HFF-Myc (cell line): ENCODE measurements around the gene KCND3.

Experiments used
- DNase-seq: peaks from one replicate; pipeline ENCODE4 v3.0.0-alpha.2; 2011; ENCODE audit warnings: low read depth; ENCODE audit errors: extremely low read depth
- H3K4me3 ChIP-seq: replicated peaks from 2 replicates; pipeline ENCODE4 v1.5.1; 2011; ENCODE audit warnings: low read depth, mild to moderate bottlenecking, control low read depth, low read length
- CTCF ChIP-seq: IDR thresholded peaks from 2 replicates; pipeline ENCODE4 v1.5.1; 2012; ENCODE audit warnings: mild to moderate bottlenecking, low read depth, low read length, control low read depth; ENCODE audit errors: missing control alignments

The KCND3 gene

DNA sequence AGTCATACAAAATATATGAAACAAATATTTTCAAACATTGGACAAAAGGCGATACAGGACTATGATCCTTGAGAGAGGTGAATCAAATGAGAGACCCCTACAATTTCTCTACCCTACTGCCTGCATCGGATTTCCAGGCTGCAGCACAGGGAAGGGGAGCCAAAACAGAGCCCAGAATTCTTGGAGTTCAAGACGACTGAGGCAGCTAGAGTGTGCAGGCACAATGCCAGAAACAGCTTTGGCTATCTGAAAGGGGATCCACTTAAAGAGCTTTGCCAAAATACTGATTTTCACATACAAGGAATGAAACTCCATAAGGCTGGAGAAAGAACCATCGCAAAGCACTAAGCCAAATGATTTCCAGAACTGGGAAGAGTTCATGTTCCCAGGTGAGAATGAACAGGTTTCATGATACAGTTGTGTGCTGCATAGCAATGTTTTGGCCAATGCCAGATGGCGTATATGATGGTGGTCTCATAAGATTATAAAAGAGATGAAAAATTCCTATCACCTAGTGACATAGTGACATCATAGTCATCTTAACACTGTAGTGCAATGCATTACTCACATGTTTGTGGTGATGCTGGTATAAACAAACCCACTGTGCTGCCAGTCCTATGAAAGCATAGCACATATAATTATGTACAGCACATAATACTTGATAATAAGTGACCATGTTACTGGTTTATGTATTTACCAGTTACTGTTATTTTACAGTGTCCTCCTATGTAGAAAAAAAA lies 77.5 kb downstream of the KCND3 start:
- no peak for DNase-seq
- no peak for TF ChIP-seq CTCF

GRCh38 chr1:111911061-111911460 lies 78.4 kb downstream of the KCND3 start:
- no peak for TF ChIP-seq CTCF
- no peak overlapping the region for H3K4me3 ChIP-seq
- DNase-seq = no peak

More for the DNA sequence above, 77.5 kb downstream of the KCND3 start:
- no peak overlapping the region for H3K4me3 ChIP-seq

DNA sequence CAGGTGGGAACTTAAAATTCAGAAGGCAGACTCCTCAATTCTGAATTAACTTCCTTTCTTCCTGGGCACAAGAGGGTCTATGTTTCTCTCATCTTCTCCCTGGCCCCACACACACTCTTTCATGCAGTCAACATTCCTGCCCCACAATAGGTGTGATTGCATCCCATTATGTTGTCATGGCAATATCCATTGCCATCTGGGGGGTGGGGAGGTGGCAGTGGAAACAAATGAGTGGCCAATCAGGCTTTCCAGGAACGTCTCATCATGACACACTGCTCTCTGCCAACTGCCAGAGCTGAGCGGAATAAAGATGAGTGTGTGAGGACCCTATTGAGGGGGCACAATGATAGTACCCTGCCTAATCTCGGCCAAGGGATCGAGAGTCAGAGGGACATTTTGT lies 80.4 kb downstream of the KCND3 start:
- DNase-seq = no peak
- H3K4me3 ChIP-seq = no peak overlapping the region
- TF ChIP-seq CTCF = no peak

- no peak for TF ChIP-seq CTCF
- DNase-seq = no peak
- no peak overlapping the region for H3K4me3 ChIP-seq
Measured at GRCh38 chr1:111908011-111908621, 81.4 kb downstream of the KCND3 start.

DNA sequence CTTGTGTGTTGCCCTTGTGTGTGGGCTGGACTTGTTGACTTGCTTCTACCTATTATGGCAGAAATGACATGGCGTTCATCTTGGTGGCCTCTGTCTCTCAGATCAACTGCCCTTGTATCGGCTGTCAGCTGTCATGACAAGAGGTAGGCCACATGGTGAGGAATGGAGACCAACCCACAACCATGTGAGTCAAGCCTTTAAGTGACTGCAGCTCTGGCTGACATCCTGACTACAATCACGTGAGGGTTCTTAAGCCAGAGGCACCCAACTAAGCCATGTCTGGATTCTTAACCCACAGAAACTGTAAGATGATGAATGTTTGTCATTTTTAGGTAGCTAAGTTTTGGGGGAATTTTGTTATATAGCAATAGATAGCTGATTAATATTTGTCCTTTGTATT lies 82.1 kb downstream of the KCND3 start:
- no peak for TF ChIP-seq CTCF
- no peak overlapping the region for H3K4me3 ChIP-seq
- no peak for DNase-seq

DNA sequence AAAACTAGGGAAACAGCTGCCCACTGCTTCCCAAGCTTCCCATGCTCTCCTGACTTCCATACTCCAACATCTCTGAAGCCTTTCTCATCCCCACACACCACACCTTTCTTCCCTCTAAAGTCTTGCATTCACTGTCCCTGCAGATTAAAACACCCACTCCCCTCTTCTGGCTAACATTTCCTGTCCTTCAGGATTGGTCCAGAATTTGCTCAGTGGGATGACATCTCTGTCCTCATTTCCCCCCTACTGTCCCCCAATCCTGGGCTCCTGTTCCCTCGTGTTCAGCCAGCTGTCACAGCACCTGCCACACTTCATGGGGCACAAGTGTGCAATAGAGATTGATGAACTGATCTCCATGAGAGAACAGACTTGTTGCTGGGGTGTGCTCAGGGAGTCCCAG lies 82.7 kb downstream of the KCND3 start:
- no peak overlapping the region for H3K4me3 ChIP-seq
- DNase-seq = no peak
- no peak for TF ChIP-seq CTCF
